ENCODE results near the gene SRY. TPM values are rescaled to one million over a fixed set of nuclear protein-coding genes. Genes with fewer than 3 reads are reported as not detected.

The SRY gene
- total RNA-seq: not detected
- polyA plus RNA-seq: not detected
- long read RNA-seq, donor 1: 0 reads
- long read RNA-seq, donor 2: 0 reads
- long read RNA-seq, donor 3, partial matches to known transcripts: 0 of 4 reads
- long read RNA-seq, donor 3, other reads (novel, unspliced or antisense): 0 of 4 reads
- long read RNA-seq, donor 4, partial matches to known transcripts: 0 of 1 reads
- long read RNA-seq, donor 4, other reads (novel, unspliced or antisense): 0 of 1 reads
- long read RNA-seq, donor 5: 0 reads

- no peak for TF ChIP-seq CTCF (IDR thresholded peaks at IDR 0.05; ENCODE audit: control extremely low read depth, extremely low read depth)
- Histone ChIP-seq H3K4me1 (ENCODE audit: control insufficient read depth in 5 of 5, insufficient read depth in 5 of 5, low read length in 5 of 5) (no peaks in the 10 kb centered on the region), H3K36me3 (ENCODE audit: control insufficient read depth in 4 of 4, insufficient read depth in 4 of 4, low read length in 4 of 4) (no peaks in the 10 kb centered on the region), H3K9ac (ENCODE audit: insufficient read depth in 1 of 2, low read length in 2 of 2) (no peak within 1 kb of the TSS), H3K27me3 (ENCODE audit: control insufficient read depth in 3 of 3, insufficient read depth in 3 of 3, low read length in 2 of 3) (no peaks in the 10 kb centered on the region), H3K4me3 (no peak within 1 kb of the TSS), H3K9me3 (ENCODE audit: control insufficient read depth in 4 of 4, insufficient read depth in 3 of 4, low read length in 3 of 4) (no peaks in the 10 kb centered on the region), H3K27ac (ENCODE audit: low read depth in 1 of 2, low read length in 1 of 2) (no peak within 1 kb of the TSS)
- 4% methylated on average over 9 of the region's 9 CpGs; no CpG with 5 or more reads in 1 of the 2 donors for WGBS, 2 donors
- ATAC-seq (ENCODE audit: insufficient read depth, low FRiP score) (no peak), DNase-seq (no peak)
Observed at GRCh38 chrY:2787600-2787999, at the start of gene SRY. TSS of gene SRY (minus strand) at chrY:2787682. CDS start at chrY:2787603, 79 bp downstream.

GRCh38 chrY:2837078-2837477, 49.6 kb upstream of the SRY start:
- Histone ChIP-seq H3K27me3 (ENCODE audit: control insufficient read depth in 3 of 3, insufficient read depth in 3 of 3, low read length in 2 of 3) (no peaks in the 10 kb centered on the region), H3K27ac (ENCODE audit: low read depth in 1 of 2, low read length in 1 of 2) (no peak overlapping the region), H3K4me3 (no peak overlapping the region), H3K9ac (ENCODE audit: insufficient read depth in 1 of 2, low read length in 2 of 2) (no peak overlapping the region), H3K9me3 (ENCODE audit: control insufficient read depth in 4 of 4, insufficient read depth in 3 of 4, low read length in 3 of 4) (no peaks in the 10 kb centered on the region), H3K36me3 (ENCODE audit: control insufficient read depth in 4 of 4, insufficient read depth in 4 of 4, low read length in 4 of 4) (no peaks in the 10 kb centered on the region), H3K4me1 (ENCODE audit: control insufficient read depth in 5 of 5, insufficient read depth in 5 of 5, low read length in 5 of 5) (no peaks in the 10 kb centered on the region)
- TF ChIP-seq CTCF (IDR thresholded peaks at IDR 0.05; ENCODE audit: control extremely low read depth, extremely low read depth): no peak
- 77% methylated on average over 2 of the region's 2 CpGs; no CpG with 5 or more reads in 1 of the 2 donors for WGBS, 2 donors
- ATAC-seq (ENCODE audit: insufficient read depth, low FRiP score) (no peak), DNase-seq (no peak)

GRCh38 chrY:2835230-2835629, 47.7 kb upstream of the SRY start:
- H3K9me3 ChIP-seq (ENCODE audit: control insufficient read depth in 4 of 4, insufficient read depth in 3 of 4, low read length in 3 of 4): no peaks in the 10 kb centered on the region
- no peak overlapping the region for H3K4me3 ChIP-seq
- no peak overlapping the region for H3K9ac ChIP-seq (ENCODE audit: insufficient read depth in 1 of 2, low read length in 2 of 2)
- H3K27ac ChIP-seq (ENCODE audit: low read depth in 1 of 2, low read length in 1 of 2): no peak overlapping the region
- H3K27me3 ChIP-seq (ENCODE audit: control insufficient read depth in 3 of 3, insufficient read depth in 3 of 3, low read length in 2 of 3): no peaks in the 10 kb centered on the region
- no peak for TF ChIP-seq CTCF (IDR thresholded peaks at IDR 0.05; ENCODE audit: control extremely low read depth, extremely low read depth)
- DNase-seq (peak in 1 of 3 donors; percentile 53), ATAC-seq (ENCODE audit: insufficient read depth, low FRiP score) (no peak)
- H3K36me3 ChIP-seq (ENCODE audit: control insufficient read depth in 4 of 4, insufficient read depth in 4 of 4, low read length in 4 of 4): no peaks in the 10 kb centered on the region
- H3K4me1 ChIP-seq (ENCODE audit: control insufficient read depth in 5 of 5, insufficient read depth in 5 of 5, low read length in 5 of 5): no peaks in the 10 kb centered on the region

- Histone ChIP-seq H3K9ac (ENCODE audit: insufficient read depth in 1 of 2, low read length in 2 of 2) (no peak overlapping the region), H3K9me3 (ENCODE audit: control insufficient read depth in 4 of 4, insufficient read depth in 3 of 4, low read length in 3 of 4) (no peaks in the 10 kb centered on the region), H3K27me3 (ENCODE audit: control insufficient read depth in 3 of 3, insufficient read depth in 3 of 3, low read length in 2 of 3) (no peaks in the 10 kb centered on the region), H3K4me3 (no peak overlapping the region), H3K4me1 (ENCODE audit: control insufficient read depth in 5 of 5, insufficient read depth in 5 of 5, low read length in 5 of 5) (no peaks in the 10 kb centered on the region), H3K27ac (ENCODE audit: low read depth in 1 of 2, low read length in 1 of 2) (no peak overlapping the region), H3K36me3 (ENCODE audit: control insufficient read depth in 4 of 4, insufficient read depth in 4 of 4, low read length in 4 of 4) (no peaks in the 10 kb centered on the region)
- TF ChIP-seq CTCF (IDR thresholded peaks at IDR 0.05; ENCODE audit: control extremely low read depth, extremely low read depth): no peak
- WGBS, 2 donors: 84% methylated on average over 5 of the region's 5 CpGs; no CpG with 5 or more reads in 1 of the 2 donors
- ATAC-seq (ENCODE audit: insufficient read depth, low FRiP score) (no peak), DNase-seq (no peak)
Observed at GRCh38 chrY:2828497-2828896, 41.0 kb upstream of the SRY start.

Measured in lung (tissue), 16 donors.